ENCODE measurements around the gene MAPK6. TPM values are rescaled to one million over a fixed set of nuclear protein-coding genes. Genes with fewer than 3 reads are reported as not detected.

MAPK6 gene
- total and polyA plus RNA-seq, 2 of the 8 experiments (the other 6 are each of a cell fraction or from before 2014, with no cell fraction given): 22.6 to 108 TPM

DNA sequence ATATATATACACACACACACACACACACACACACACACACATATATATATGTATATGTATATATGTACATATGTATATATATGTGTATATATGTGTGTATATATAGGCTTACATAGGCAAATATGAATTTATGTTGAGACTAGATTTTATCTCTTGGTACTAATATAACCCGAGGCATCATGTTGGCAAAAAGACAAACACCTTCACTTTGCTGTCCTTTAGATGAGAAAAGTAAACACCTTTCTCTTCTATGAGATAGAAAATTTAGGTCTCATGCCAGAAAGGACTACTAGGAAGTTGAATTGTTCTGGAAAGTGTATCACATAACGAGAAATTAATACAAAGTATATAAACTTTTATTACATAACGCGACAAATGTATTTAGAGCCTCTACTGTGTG is 27.9 kb upstream of the MAPK6 start:
- no peak overlapping the region for H3K18ac ChIP-seq (ENCODE audit: extremely low read depth, low read length)
- no peak overlapping the region for H3K56ac ChIP-seq (replicated peaks; ENCODE audit: insufficient read length, low read depth, low read length)
- WGBS, 2 experiments (ENCODE audit: extremely low coverage in 1 of 2, insufficient coverage in 1 of 2, insufficient read length in 1 of 2, insufficient replicate concordance in 2 of 2, low coverage in 1 of 2, low lambda C conversion rate in 2 of 2, missing lambda C conversion rate in 1 of 2): 89% methylated on average over 4 of the region's 4 CpGs; no CpG with 5 or more reads in 1 of the 2 experiments
- no peak overlapping the region for H4K91ac ChIP-seq (replicated peaks; ENCODE audit: insufficient read length, low read length)
- no peak overlapping the region for H3K4me3 ChIP-seq (ENCODE audit: extremely low read depth in 1 of 4, insufficient read depth in 2 of 4, low read depth in 3 of 4, low read length in 4 of 4)
- POLR2A ChIA-PET (ENCODE audit: partially characterized antibody): no interaction called here
- no peaks in the 10 kb centered on the region for H3K27me3 ChIP-seq (replicated peaks in 1 of 4; ENCODE audit: control insufficient read depth in 3 of 4, extremely low read depth in 1 of 4, insufficient read depth in 3 of 4, low read length in 3 of 4)
- no peak overlapping the region for H2BK20ac ChIP-seq (ENCODE audit: low read length)
- H2AFZ ChIP-seq (ENCODE audit: low read length): no peak overlapping the region
- H3K79me2 ChIP-seq (ENCODE audit: control insufficient read depth in 1 of 2, insufficient read depth in 2 of 2, low read length in 2 of 2): no peaks in the 10 kb centered on the region
- H2BK12ac ChIP-seq (ENCODE audit: low read depth, low read length): no peak overlapping the region
- FAIRE-seq: no peak
- no peaks in the 10 kb centered on the region for H3K23me2 ChIP-seq (ENCODE audit: low read depth, low read length)
- H3K9me3 ChIP-seq (ENCODE audit: insufficient read depth in 2 of 2, low read depth in 1 of 2, low read length in 1 of 2): no peaks in the 10 kb centered on the region
- H3K79me1 ChIP-seq (ENCODE audit: low read depth, low read length): no peaks in the 10 kb centered on the region
- no peaks in the 10 kb centered on the region for H3K4me1 ChIP-seq (replicated peaks in 1 of 4; ENCODE audit: control insufficient read depth in 3 of 4, insufficient read depth in 4 of 4, low read length in 3 of 4)
- no peaks in the 10 kb centered on the region for H4K20me1 ChIP-seq (replicated peaks in 1 of 2; ENCODE audit: control insufficient read depth in 1 of 2, insufficient read depth in 2 of 2, low read length in 2 of 2)
- no peak overlapping the region for H3K27ac ChIP-seq (ENCODE audit: low read depth, low read length)
- H3K4me2 ChIP-seq (ENCODE audit: insufficient read depth in 1 of 2, low read depth in 2 of 2, low read length in 2 of 2): no peak overlapping the region
- no peak overlapping the region for H3K14ac ChIP-seq (ENCODE audit: insufficient read length)
- no peak overlapping the region for H3K4ac ChIP-seq (replicated peaks; ENCODE audit: insufficient read length, low read depth, low read length)
- H2BK15ac ChIP-seq (ENCODE audit: low read length): no peak overlapping the region
- H3K36me3 ChIP-seq (ENCODE audit: control insufficient read depth in 2 of 4, insufficient read depth in 4 of 4, low read length in 3 of 4): no peaks in the 10 kb centered on the region
- no peak overlapping the region for H2BK120ac ChIP-seq (replicated peaks; ENCODE audit: low read depth, low read length)
- H3K23ac ChIP-seq (ENCODE audit: insufficient read length): no peak overlapping the region
- no peak for TF ChIP-seq PHF8 (conservative IDR thresholded peaks at IDR 0.05; ENCODE audit: low read depth, low read length)
- TF ChIP-seq, protein P1, sequence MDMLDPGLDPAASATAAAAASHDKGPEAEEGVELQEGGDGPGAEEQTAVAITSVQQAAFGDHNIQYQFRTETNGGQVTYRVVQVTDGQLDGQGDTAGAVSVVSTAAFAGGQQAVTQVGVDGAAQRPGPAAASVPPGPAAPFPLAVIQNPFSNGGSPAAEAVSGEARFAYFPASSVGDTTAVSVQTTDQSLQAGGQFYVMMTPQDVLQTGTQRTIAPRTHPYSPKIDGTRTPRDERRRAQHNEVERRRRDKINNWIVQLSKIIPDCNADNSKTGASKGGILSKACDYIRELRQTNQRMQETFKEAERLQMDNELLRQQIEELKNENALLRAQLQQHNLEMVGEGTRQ (IDR thresholded peaks at IDR 0.05; ENCODE audit: low read length): no peak
- no peak for TF ChIP-seq CBX8 (IDR thresholded peaks at IDR 0.05; ENCODE audit: borderline replicate concordance, low read depth, low read length)
- TF ChIP-seq CHD2 (IDR thresholded peaks at IDR 0.05; ENCODE audit: low read length): no peak
- no peak for TF ChIP-seq TAF7 (optimal IDR thresholded peaks at IDR 0.05; ENCODE audit: borderline replicate concordance, low read depth, low read length)
- no peak for TF ChIP-seq GTF2F1 (IDR thresholded peaks at IDR 0.05; ENCODE audit: borderline replicate concordance, low read depth, low read length)
- no peak for TF ChIP-seq SP1 (IDR thresholded peaks at IDR 0.05; ENCODE audit: low read depth, low read length)
- no peak for TF ChIP-seq SUZ12 (IDR thresholded peaks at IDR 0.05; ENCODE audit: low read length)
- TF ChIP-seq RFX5 (IDR thresholded peaks at IDR 0.05; ENCODE audit: borderline replicate concordance, low read depth, low read length): no peak
- TF ChIP-seq, protein P2, sequence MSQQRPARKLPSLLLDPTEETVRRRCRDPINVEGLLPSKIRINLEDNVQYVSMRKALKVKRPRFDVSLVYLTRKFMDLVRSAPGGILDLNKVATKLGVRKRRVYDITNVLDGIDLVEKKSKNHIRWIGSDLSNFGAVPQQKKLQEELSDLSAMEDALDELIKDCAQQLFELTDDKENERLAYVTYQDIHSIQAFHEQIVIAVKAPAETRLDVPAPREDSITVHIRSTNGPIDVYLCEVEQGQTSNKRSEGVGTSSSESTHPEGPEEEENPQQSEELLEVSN (IDR thresholded peaks at IDR 0.05): no peak
- no peak for TF ChIP-seq SAP30 (IDR thresholded peaks at IDR 0.05; ENCODE audit: insufficient read depth, insufficient replicate concordance, low read length)
- TF ChIP-seq SP4 (IDR thresholded peaks at IDR 0.05; ENCODE audit: low read length): no peak
- no peak for TF ChIP-seq ASH2L (IDR thresholded peaks at IDR 0.05; ENCODE audit: low read length)
- TF ChIP-seq POLR2AphosphoS5 (IDR thresholded peaks at IDR 0.05; ENCODE audit: low read depth, low read length): no peak
- H2AK5ac ChIP-seq (ENCODE audit: low read depth, low read length): no peak overlapping the region
- no peak for DNase-seq (ENCODE audit: low read depth in 1 of 2, low spot score in 2 of 2)
- CTCF ChIA-PET (ENCODE audit: partially characterized antibody): no interaction called here
- no peak overlapping the region for H2BK5ac ChIP-seq (ENCODE audit: low read depth, low read length)
- no peak overlapping the region for H4K5ac ChIP-seq (ENCODE audit: insufficient read length, low read depth, low read length)
- H3K9ac ChIP-seq (replicated peaks in 1 of 4; ENCODE audit: extremely low read depth in 1 of 4, low read depth in 3 of 4, low read length in 3 of 4): no peak overlapping the region
- H4K8ac ChIP-seq (ENCODE audit: extremely low read depth, insufficient read depth, low read length): no peak overlapping the region

All from H1 (cell line).